Esophagus (tissue), 2 donors: ENCODE data around the gene NPFFR1. TPM values are rescaled to one million over a fixed set of nuclear protein-coding genes. Genes with fewer than 3 reads are reported as not detected.
"Not testable (repeated sequence)": the region's sequence is repeated elsewhere in the genome, so short reads cannot be mapped to it uniquely, and the experiment has no call there.

Experiments
- H3K27ac ChIP-seq, 2 donors: one replicate each; pipeline ENCODE4 v1.5.1; 2013; ENCODE audit warnings: low read depth in 2 of 2, mild to moderate bottlenecking in 2 of 2, inconsistent platforms in 1 of 2, low read length in 1 of 2, moderate library complexity in 1 of 2
- H3K27me3 ChIP-seq, 2 donors: one replicate each; pipeline ENCODE4 v1.6.1; 2013; ENCODE audit warnings: low read length in 2 of 2, control low read depth in 1 of 2, mild to moderate bottlenecking in 1 of 2; ENCODE audit not compliant: insufficient read depth in 2 of 2, control insufficient read depth in 1 of 2
- H3K36me3 ChIP-seq, 2 donors: one replicate each; pipeline ENCODE4 v1.6.1; 2013; ENCODE audit warnings: low read length in 1 of 2; ENCODE audit not compliant: control insufficient read depth in 2 of 2, insufficient read depth in 2 of 2
- H3K4me1 ChIP-seq, 2 donors: one replicate each; pipeline ENCODE4 v1.6.1; 2013; ENCODE audit warnings: low read length in 1 of 2; ENCODE audit not compliant: control insufficient read depth in 2 of 2, insufficient read depth in 2 of 2
- H3K4me3 ChIP-seq, 2 donors: one replicate each; pipeline ENCODE4 v1.5.1; 2013; ENCODE audit warnings: low read length in 2 of 2, mild to moderate bottlenecking in 2 of 2, low read depth in 1 of 2, moderate library complexity in 1 of 2
- H3K9me3 ChIP-seq, 2 donors: one replicate each; pipeline ENCODE4 v1.6.1; 2013; ENCODE audit warnings: mild to moderate bottlenecking in 2 of 2, low read depth in 1 of 2, low read length in 1 of 2, moderate library complexity in 1 of 2; ENCODE audit not compliant: control insufficient read depth in 2 of 2, insufficient read depth in 1 of 2
- WGBS, 2 donors: extraction: QIAGEN DNeasy Blood & Tissue Kit; methylation state at CpG; one replicate each; pipeline ENCODE4 v1.1.7; 2013; 5-methylcytosine and 5-hydroxymethylcytosine counted together
- polyA plus RNA-seq, 2 donors: library from polyadenylated mRNA; stranded (reverse); fragments of 200-250 nt; gene quantifications; one replicate each; pipeline ENCODE4 v1.2.3, GENCODE V29; 2013
- donor health status: healthy with polysubstance abuse.
- donor health status: Bipolar disorder and iron deficiency.

Gene NPFFR1
- polyA plus RNA-seq, 2 donors = 0.01 to 0.02 TPM

GRCh38 chr10:70253878-70254765 is 29.7 kb downstream of the NPFFR1 start:
- H3K4me1 ChIP-seq = peaks cover 5 to 8% of the 10 kb centered on the region in 2 donors
- H3K4me3 ChIP-seq = no peak overlapping the region
- no peak overlapping the region for H3K27ac ChIP-seq
- WGBS, 2 donors = 84 to 89% methylated on average over 14 of the region's 14 CpGs
- peaks cover 0 to 2% of the 10 kb centered on the region in 2 donors for H3K9me3 ChIP-seq
- no peaks in the 10 kb centered on the region for H3K36me3 ChIP-seq
- H3K27me3 ChIP-seq = peaks cover 0 to 8% of the 10 kb centered on the region in 2 donors

DNA sequence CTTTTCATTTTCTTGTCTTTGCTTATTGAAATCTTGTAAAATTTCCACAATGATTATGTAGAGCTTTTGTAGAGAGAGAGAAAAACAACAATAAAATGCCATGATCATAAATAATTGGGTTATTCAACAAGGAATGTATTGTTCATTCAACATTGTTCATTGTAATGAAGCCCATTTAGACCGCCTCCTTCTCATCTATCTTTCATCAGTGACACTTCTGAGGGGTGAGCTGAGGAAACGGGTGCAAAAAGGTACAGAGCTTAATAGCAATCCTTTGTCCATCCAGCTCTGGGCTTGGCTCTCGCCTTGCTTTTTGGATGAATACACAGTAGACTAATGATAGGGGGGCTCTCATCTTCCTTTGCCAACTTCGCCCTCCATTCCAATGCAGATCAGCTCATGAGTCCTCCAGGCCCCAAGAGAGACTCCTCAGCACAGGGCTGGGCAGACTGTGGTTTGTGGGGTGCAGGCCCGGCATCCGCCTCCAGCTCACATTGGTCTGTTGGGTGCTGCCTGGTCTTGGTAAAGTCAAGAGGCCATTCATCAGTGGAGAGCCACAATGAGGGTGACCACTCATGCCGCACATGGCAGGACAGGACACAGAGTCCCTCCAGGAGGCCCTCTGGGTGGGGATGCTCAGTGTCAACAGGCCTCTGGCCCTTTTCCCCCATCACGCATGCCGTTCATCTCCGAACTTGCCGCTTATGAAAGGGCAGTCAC is 32.7 kb downstream of the NPFFR1 start:
- H3K27me3 ChIP-seq = peaks cover 0 to 8% of the 10 kb centered on the region in 2 donors
- peaks cover 5 to 8% of the 10 kb centered on the region in 2 donors for H3K4me1 ChIP-seq
- H3K9me3 ChIP-seq = peaks cover 0 to 2% of the 10 kb centered on the region in 2 donors
- no peaks in the 10 kb centered on the region for H3K36me3 ChIP-seq
- no peak overlapping the region for H3K27ac ChIP-seq
- no peak overlapping the region for H3K4me3 ChIP-seq
- WGBS, 2 donors = 92 to 93% methylated on average over 11 of the region's 11 CpGs

- Histone ChIP-seq H3K4me3 (no peak overlapping the region), H3K9me3 (no peaks in the 10 kb centered on the region), H3K27me3 (no peaks in the 10 kb centered on the region), H3K36me3 (no peaks in the 10 kb centered on the region), H3K27ac (no peak overlapping the region), H3K4me1 (no peaks in the 10 kb centered on the region)
- 61 to 64% methylated on average over 6 of the region's 6 CpGs for WGBS, 2 donors
These were observed 36.4 kb downstream of the NPFFR1 start for GRCh38 chr10:70247360-70247759.

- Histone ChIP-seq H3K36me3 (no peaks in the 10 kb centered on the region), H3K4me1 (no peaks in the 10 kb centered on the region), H3K27ac (no peak overlapping the region), H3K27me3 (no peaks in the 10 kb centered on the region), H3K4me3 (no peak overlapping the region), H3K9me3 (peaks cover 0 to 2% of the 10 kb centered on the region in 2 donors)
- WGBS, 2 donors = 95 to 100% methylated on average over 3 of the region's 3 CpGs
These were observed 42.7 kb downstream of the NPFFR1 start for GRCh38 chr10:70241081-70241480.

DNA sequence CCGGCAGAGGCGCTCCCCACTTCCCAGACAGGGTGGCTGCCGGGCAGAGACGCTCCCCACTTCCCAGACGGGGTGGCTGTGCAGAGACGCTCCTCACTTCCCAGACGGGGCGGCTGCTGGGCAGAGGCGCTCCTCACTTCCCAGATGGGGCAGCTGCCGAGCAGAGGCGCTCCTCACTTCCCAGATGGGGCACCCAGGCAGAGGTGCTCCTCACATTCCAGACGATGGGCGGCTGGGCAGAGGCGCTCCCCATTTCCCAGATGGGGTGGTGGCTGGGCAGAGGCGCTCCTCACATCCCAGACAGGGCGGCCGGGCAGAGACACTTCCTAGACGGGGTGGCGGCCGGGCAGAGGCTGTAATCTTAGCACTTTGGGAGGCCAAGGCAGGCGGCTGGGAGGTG is 43.8 kb downstream of the NPFFR1 start:
- H3K4me3 ChIP-seq, H3K36me3 ChIP-seq, H3K4me1 ChIP-seq, H3K9me3 ChIP-seq, H3K27me3 ChIP-seq, H3K27ac ChIP-seq: not testable (repeated sequence)
- WGBS, 2 donors = 89 to 98% methylated on average over 19 to 21 of the region's 21 CpGs

GRCh38 chr10:70239077-70239976 is 44.5 kb downstream of the NPFFR1 start:
- not testable (repeated sequence) for H3K36me3 ChIP-seq, H3K4me1 ChIP-seq, H3K9me3 ChIP-seq, H3K27ac ChIP-seq, H3K27me3 ChIP-seq, H3K4me3 ChIP-seq
- WGBS, 2 donors = 95% methylated on average over 52 to 55 of the region's 55 CpGs

DNA sequence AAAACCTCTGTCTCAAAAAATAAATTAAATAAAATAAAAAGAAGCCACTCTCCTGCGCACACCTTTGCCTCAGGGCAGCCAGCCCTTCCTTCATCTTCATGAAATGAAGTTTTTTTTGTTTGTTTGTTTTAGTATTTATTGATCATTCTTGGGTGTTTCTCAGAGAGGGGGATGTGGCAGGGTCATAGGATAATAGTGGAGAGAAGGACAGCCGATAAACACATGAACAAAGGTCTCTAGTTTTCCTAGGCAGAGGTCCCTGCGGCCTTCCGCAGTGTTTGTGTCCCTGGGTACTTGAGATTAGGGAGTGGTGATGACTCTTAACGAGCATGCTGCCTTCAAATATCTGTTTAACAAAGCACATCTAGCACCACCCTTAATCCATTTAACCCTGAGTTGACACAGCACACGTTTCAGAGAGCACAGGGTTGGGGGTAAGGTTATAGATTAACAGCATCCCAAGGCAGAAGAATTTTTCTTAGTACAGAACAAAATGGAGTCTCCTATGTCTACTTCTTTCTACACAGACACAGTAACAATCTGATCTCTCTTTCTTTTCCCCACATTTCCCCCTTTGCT is 45.8 kb downstream of the NPFFR1 start:
- not testable (repeated sequence) for H3K27ac ChIP-seq, H3K36me3 ChIP-seq, H3K4me1 ChIP-seq, H3K9me3 ChIP-seq, H3K4me3 ChIP-seq, H3K27me3 ChIP-seq
- WGBS, 2 donors = 65 to 77% methylated on average over 6 of the region's 6 CpGs

DNA sequence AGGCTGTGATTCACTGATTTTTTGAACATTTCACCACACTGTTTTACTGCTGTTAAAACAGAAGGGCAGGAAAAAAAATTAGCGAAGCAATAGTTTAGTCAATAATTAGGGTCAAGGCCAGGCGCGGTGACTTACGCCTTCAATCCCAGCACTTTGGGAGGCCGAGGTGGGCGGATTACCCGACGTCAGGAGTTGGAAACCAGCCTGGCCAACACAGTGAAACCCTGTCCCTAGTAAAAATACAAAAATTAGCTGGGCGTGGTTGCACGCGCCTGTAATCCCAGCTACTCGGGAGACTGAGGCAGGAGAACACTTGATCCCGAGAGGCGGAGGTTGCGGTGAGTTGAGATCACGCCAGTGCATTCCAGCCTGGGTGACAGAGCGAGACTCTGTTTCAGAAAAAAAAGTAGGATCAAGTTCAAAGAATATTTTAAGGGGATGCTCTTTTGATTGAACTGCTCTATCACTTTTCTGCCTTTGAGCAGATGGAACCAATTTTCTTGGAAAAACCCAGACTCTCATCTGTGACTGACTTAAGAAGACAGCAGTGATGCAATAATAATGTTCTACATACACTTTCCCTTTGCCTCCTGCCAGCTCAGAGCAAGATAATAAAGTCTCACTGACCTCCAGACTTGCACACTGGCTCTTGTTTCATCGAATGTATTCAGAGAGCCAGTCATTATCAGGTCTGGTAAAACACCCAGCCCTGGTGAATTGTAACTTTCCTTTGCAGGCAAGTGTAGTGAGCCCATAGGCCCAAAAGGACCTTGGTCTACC is 48.9 kb downstream of the NPFFR1 start:
- peaks cover 0 to under 1% of the 10 kb centered on the region in 2 donors for H3K9me3 ChIP-seq
- 78 to 82% methylated on average over 18 of the region's 18 CpGs for WGBS, 2 donors
- H3K4me1 ChIP-seq = no peaks in the 10 kb centered on the region
- H3K4me3 ChIP-seq = no peak overlapping the region
- H3K36me3 ChIP-seq = no peaks in the 10 kb centered on the region
- no peaks in the 10 kb centered on the region for H3K27me3 ChIP-seq
- no peak overlapping the region for H3K27ac ChIP-seq
